ENCODE results near the gene HLCS. TPM values are rescaled to one million over a fixed set of nuclear protein-coding genes. Genes with fewer than 3 reads are reported as not detected.

Gene HLCS
- total and polyA plus RNA-seq, 2 experiments from 2014 or later: 10.6 to 30.4 TPM

GRCh38 chr21:36825658-36826057 lies 140.8 kb downstream of the HLCS start:
- DNase-seq (ENCODE audit: low spot score): no peak
- Histone ChIP-seq H3K4me2 (no peak overlapping the region), H3K9me2 (replicated peaks; ENCODE audit: insufficient read depth) (no peaks in the 10 kb centered on the region), H3K4me1 (ENCODE audit: insufficient read depth) (no peaks in the 10 kb centered on the region), H3K27me3 (no peaks in the 10 kb centered on the region), H3K36me3 (replicated peaks; ENCODE audit: insufficient read depth, low read depth) (no peaks in the 10 kb centered on the region), H4K20me1 (ENCODE audit: insufficient read depth, poor library complexity, severe bottlenecking) (no peaks in the 10 kb centered on the region), H3K9me3 (ENCODE audit: low read depth) (no peaks in the 10 kb centered on the region), H3K79me2 (no peaks in the 10 kb centered on the region), H2AFZ (no peak overlapping the region), H3K27ac (no peak overlapping the region), H3K4me3 (no peak overlapping the region)
- 90% methylated on average over 5 of the region's 5 CpGs for WGBS (ENCODE audit: low lambda C conversion rate, missing lambda C conversion rate)
- TF ChIP-seq CTCF (IDR thresholded peaks at IDR 0.05; ENCODE audit: poor library complexity) (no peak), EZH2 (IDR thresholded peaks at IDR 0.05; ENCODE audit: borderline replicate concordance) (no peak), EZH2phosphoT487 (IDR thresholded peaks at IDR 0.05; ENCODE audit: low read depth, severe bottlenecking, unreplicated experiment) (no peak)

GRCh38 chr21:36821032-36821299 lies 145.5 kb downstream of the HLCS start:
- H4K20me1 ChIP-seq (ENCODE audit: insufficient read depth, poor library complexity, severe bottlenecking): no peaks in the 10 kb centered on the region
- H3K9me2 ChIP-seq (replicated peaks; ENCODE audit: insufficient read depth): no peaks in the 10 kb centered on the region
- DNase-seq (ENCODE audit: low spot score): no peak
- no peak overlapping the region for H3K4me2 ChIP-seq
- H2AFZ ChIP-seq: no peak overlapping the region
- no peaks in the 10 kb centered on the region for H3K79me2 ChIP-seq
- H3K36me3 ChIP-seq (replicated peaks; ENCODE audit: insufficient read depth, low read depth): no peaks in the 10 kb centered on the region
- H3K27me3 ChIP-seq: no peaks in the 10 kb centered on the region
- TF ChIP-seq EZH2phosphoT487 (IDR thresholded peaks at IDR 0.05; ENCODE audit: low read depth, severe bottlenecking, unreplicated experiment) (no peak), EZH2 (IDR thresholded peaks at IDR 0.05; ENCODE audit: borderline replicate concordance) (no peak), CTCF (IDR thresholded peaks at IDR 0.05; ENCODE audit: poor library complexity) (no peak)
- no peak overlapping the region for H3K27ac ChIP-seq
- H3K4me3 ChIP-seq: no peak overlapping the region
- no peaks in the 10 kb centered on the region for H3K9me3 ChIP-seq (ENCODE audit: low read depth)
- no peaks in the 10 kb centered on the region for H3K4me1 ChIP-seq (ENCODE audit: insufficient read depth)
- 77% methylated on average over 7 of the region's 7 CpGs for WGBS (ENCODE audit: low lambda C conversion rate, missing lambda C conversion rate)

GRCh38 chr21:36820176-36821031 lies 146.1 kb downstream of the HLCS start:
- 68% methylated on average over 26 of the region's 27 CpGs for WGBS (ENCODE audit: low lambda C conversion rate, missing lambda C conversion rate)
- no peak overlapping the region for H3K4me2 ChIP-seq

More at GRCh38 chr21:36820176-36821031, 146.1 kb downstream of the HLCS start:
- Histone ChIP-seq H3K4me3 (no peak overlapping the region), H3K36me3 (replicated peaks; ENCODE audit: insufficient read depth, low read depth) (no peaks in the 10 kb centered on the region), H3K79me2 (no peaks in the 10 kb centered on the region), H4K20me1 (ENCODE audit: insufficient read depth, poor library complexity, severe bottlenecking) (no peaks in the 10 kb centered on the region), H3K9me3 (ENCODE audit: low read depth) (no peaks in the 10 kb centered on the region), H3K4me1 (ENCODE audit: insufficient read depth) (no peaks in the 10 kb centered on the region), H3K27me3 (no peaks in the 10 kb centered on the region), H3K27ac (no peak overlapping the region), H2AFZ (no peak overlapping the region), H3K9me2 (replicated peaks; ENCODE audit: insufficient read depth) (no peaks in the 10 kb centered on the region)
- TF ChIP-seq EZH2phosphoT487 (IDR thresholded peaks at IDR 0.05; ENCODE audit: low read depth, severe bottlenecking, unreplicated experiment): no peak
- TF ChIP-seq EZH2 (IDR thresholded peaks at IDR 0.05; ENCODE audit: borderline replicate concordance): no peak
- no peak for TF ChIP-seq CTCF (IDR thresholded peaks at IDR 0.05; ENCODE audit: poor library complexity)
- DNase-seq (ENCODE audit: low spot score): no peak
